Body of pancreas (tissue), 4 donors: ENCODE data around the gene ACSBG1. TPM values are rescaled to one million over a fixed set of nuclear protein-coding genes. Genes with fewer than 3 reads are reported as not detected.

Source experiments
- ATAC-seq: fragments of 150-250 bp; one replicate; pipeline ENCODE4 v1.9.1; 2016
- DNase-seq, 4 donors: peaks; one replicate each; pipeline ENCODE4 v3.0.0-alpha.2; 2019
- H3K27ac ChIP-seq, 4 donors: fragments of 200-600 bp; sonication (generic); 1 replicate in 3 of 4; 2 replicates in 1 of 4; pipeline versions ENCODE4 v1.5.1 to v1.6.1; 2016 to 2019; ENCODE audit warnings: mild to moderate bottlenecking in 1 of 4, mixed read lengths in 1 of 4, moderate library complexity in 1 of 4
- H3K27me3 ChIP-seq, 2 donors: fragments of 200-600 bp; sonication (generic); one replicate each; pipeline ENCODE4 v1.6.0; 2016; ENCODE audit warnings: mild to moderate bottlenecking in 1 of 2
- H3K36me3 ChIP-seq, 2 donors: fragments of 200-600 bp; sonication (generic); replicated peaks in 1 of 2; 2 replicates each; pipeline ENCODE4 v1.5.1; 2016; ENCODE audit warnings: low read depth in 2 of 2; ENCODE audit not compliant: insufficient read depth in 1 of 2
- H3K4me1 ChIP-seq: fragments of 200-600 bp; sonication (generic); one replicate; pipeline ENCODE4 v1.6.0; 2016
- H3K4me3 ChIP-seq, 2 donors: fragments of 200-600 bp; sonication (generic); 1 replicate in 1 of 2; 2 replicates in 1 of 2; pipeline ENCODE4 v1.5.1; 2016 to 2019
- H3K9me3 ChIP-seq, 3 donors: fragments of 200-600 bp; sonication (generic); 1 replicate in 2 of 3; 2 replicates in 1 of 3; pipeline ENCODE4 v1.5.1; 2016
- CTCF ChIP-seq, 7 experiments: fragments of 450-650 bp in 4 of 7; fragments of 200-600 bp in 3 of 7; sonication (generic) in 3 of 7; IDR thresholded peaks; one replicate each; pipeline ENCODE4 v1.5.1; 2016 to 2019; ENCODE audit warnings: antibody characterized with exemption in 7 of 7
- POLR2A ChIP-seq, 3 donors: fragments of 450-650 bp; IDR thresholded peaks; one replicate each; pipeline ENCODE4 v1.6.1; 2016; ENCODE audit warnings: antibody characterized with exemption in 3 of 3, mild to moderate bottlenecking in 2 of 3
- WGBS, 2 donors: methylation state at CpG; one replicate each; pipeline ENCODE4 v1.1.5; 2017; 5-methylcytosine and 5-hydroxymethylcytosine counted together
- intact Hi-C: fragments of 100-400 bp; cut with DNase I; formaldehyde crosslinking; loops from one replicate; pipeline ENCODE4 v1.15.1; 2023
- total RNA-seq, 2 donors: library from RNA; depleted of rRNA; stranded (reverse); fragments of >200 nt; gene quantifications; one replicate each; pipeline ENCODE4 v1.1.0, GENCODE V29; 2016

The ACSBG1 gene
- total RNA-seq, 2 donors from 2014 or later: not detected

DNA sequence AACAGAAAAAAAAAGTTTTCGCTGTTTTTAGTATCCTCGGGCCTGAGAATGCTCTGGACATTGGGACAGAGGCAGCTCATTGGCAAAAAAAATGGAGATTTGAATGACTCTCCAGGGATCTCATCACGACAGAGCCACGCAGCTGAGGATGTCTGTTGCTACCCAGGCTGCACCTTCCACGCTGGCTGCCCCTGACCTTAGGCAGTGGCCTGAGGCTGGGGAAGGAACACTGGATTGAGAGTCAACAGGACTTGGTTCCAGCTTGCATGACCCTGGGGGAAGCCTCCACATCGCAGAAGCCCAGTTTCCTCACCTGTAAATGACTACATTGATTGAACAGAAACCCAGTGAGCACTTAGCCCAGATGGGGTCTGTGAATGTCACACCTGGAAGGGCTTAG is 8.7 kb upstream of the ACSBG1 start:
- H3K27me3 ChIP-seq: no peaks in the 10 kb centered on the region
- H3K36me3 ChIP-seq: no peaks in the 10 kb centered on the region
- H3K4me3 ChIP-seq: no peak overlapping the region
- H3K4me1 ChIP-seq: peaks cover 7% of the 10 kb centered on the region
- intact Hi-C loops: loop anchor here (2.0 to 5.0 kb wide), 2 partner anchors 66 to 130 kb away; no protein-coding TSS in a partner anchor
- ATAC-seq (no peak), DNase-seq (no peak)
- TF ChIP-seq POLR2A (IDR thresholded peaks at IDR 0.05): no peak
- no peak overlapping the region for H3K27ac ChIP-seq
- H3K9me3 ChIP-seq: no peaks in the 10 kb centered on the region
- 83% methylated on average over 5 to 6 of the region's 6 CpGs for WGBS, 2 donors

DNA sequence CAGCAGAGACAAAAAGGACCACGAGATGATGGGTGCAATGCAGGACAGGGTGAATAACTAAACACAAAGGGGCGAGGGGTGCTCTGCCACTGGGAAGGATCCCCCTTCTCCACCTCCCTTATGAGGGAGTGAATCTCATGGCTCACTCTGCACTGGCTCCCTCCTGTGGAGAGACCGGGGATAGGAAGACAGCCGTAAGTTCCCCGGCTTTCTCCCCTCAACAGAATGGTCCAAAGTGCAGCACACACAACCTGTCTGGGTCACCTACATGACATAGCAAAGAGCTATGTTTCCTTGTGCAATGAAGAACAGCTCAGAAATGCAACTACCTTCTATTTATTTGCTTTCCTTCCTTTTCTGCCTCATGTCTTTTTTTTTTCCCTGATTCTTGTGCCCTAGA is 7.8 kb upstream of the ACSBG1 start:
- no peaks in the 10 kb centered on the region for H3K27me3 ChIP-seq
- no peak overlapping the region for H3K4me3 ChIP-seq
- H3K36me3 ChIP-seq: no peaks in the 10 kb centered on the region
- H3K27ac ChIP-seq: no peak overlapping the region
- WGBS, 2 donors: 50 to 75% methylated on average over 5 of the region's 5 CpGs
- intact Hi-C loops: loop anchor here (2.0 to 5.0 kb wide), 2 partner anchors 65 to 129 kb away; no protein-coding TSS in a partner anchor
- peak in 1 of 7 experiments; percentile 3 for TF ChIP-seq CTCF (IDR thresholded peaks at IDR 0.05)
- TF ChIP-seq POLR2A (IDR thresholded peaks at IDR 0.05): no peak
- H3K9me3 ChIP-seq: no peaks in the 10 kb centered on the region
- ATAC-seq: no peak
- no peak for DNase-seq
- H3K4me1 ChIP-seq: peaks cover 7% of the 10 kb centered on the region

DNA sequence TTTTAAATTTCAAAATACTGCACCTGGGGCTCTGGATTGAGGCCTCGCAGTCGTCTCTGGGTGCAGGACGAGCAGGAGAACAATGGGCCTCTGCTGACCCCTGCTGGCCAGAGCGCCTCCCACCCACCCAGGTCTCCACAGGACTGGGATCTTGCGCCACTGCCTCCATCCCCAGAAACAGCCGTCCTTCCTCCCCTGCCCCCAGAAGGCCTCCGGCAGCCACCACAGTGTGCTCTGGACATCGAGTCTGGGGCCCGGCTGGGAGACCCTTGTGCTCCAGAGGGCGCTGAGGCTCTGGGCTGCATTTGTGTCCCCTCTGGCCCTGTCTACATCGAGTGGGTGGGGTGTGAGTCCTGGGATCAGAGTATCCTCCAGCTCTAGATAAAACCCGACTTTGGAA is 6.7 kb upstream of the ACSBG1 start:
- ATAC-seq: peak; percentile 95
- H3K27ac ChIP-seq: no peak overlapping the region
- no peaks in the 10 kb centered on the region for H3K36me3 ChIP-seq
- WGBS, 2 donors: 0 to 8% methylated on average over 5 to 12 of the region's 12 CpGs
- H3K27me3 ChIP-seq: no peaks in the 10 kb centered on the region
- intact Hi-C loops: loop anchor here (5.0 kb wide), 1 partner anchor 64 kb away; no protein-coding TSS in a partner anchor
- DNase-seq: peak; percentile 89 to 94 (median 91)
- H3K9me3 ChIP-seq: no peaks in the 10 kb centered on the region
- TF ChIP-seq CTCF (IDR thresholded peaks at IDR 0.05) (peak; percentile 73 to 91 (median 89)), POLR2A (IDR thresholded peaks at IDR 0.05) (no peak)
- H3K4me1 ChIP-seq: peaks cover 7% of the 10 kb centered on the region
- no peak overlapping the region for H3K4me3 ChIP-seq

DNA sequence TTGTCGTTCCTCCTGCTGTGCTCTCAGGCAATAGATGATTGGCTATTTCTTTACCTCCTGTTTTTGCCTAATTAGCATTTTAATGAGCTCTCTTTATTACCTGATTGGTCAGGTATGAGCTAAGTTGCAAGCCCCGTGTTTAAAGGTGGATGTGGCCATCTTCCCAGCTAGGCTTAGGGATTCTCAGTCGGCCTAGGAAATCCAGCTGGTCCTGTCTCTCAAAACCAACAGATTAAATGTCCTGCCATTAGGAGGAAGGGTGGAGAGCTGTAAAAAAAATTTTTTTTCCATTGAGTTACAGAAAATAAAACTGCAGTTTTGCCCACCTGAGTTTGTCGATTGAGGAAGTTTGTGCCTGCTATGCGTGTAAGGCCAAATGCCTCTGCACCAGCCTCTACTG is 5.4 kb upstream of the ACSBG1 start:
- H3K4me1 ChIP-seq: peaks cover 7% of the 10 kb centered on the region
- no peak overlapping the region for H3K4me3 ChIP-seq
- 84 to 87% methylated on average over 5 of the region's 5 CpGs for WGBS, 2 donors
- no peak overlapping the region for H3K27ac ChIP-seq
- H3K36me3 ChIP-seq: no peaks in the 10 kb centered on the region
- intact Hi-C loops: loop anchor here (5.0 kb wide), 1 partner anchor 63 kb away; no protein-coding TSS in a partner anchor
- H3K27me3 ChIP-seq: no peaks in the 10 kb centered on the region
- TF ChIP-seq CTCF (IDR thresholded peaks at IDR 0.05) (no peak), POLR2A (IDR thresholded peaks at IDR 0.05) (no peak)
- no peak for ATAC-seq
- DNase-seq: no peak
- H3K9me3 ChIP-seq: no peaks in the 10 kb centered on the region

- 73 to 78% methylated on average over 6 of the region's 6 CpGs for WGBS, 2 donors
- TF ChIP-seq CTCF (IDR thresholded peaks at IDR 0.05) (no peak), POLR2A (IDR thresholded peaks at IDR 0.05) (no peak)
- DNase-seq (no peak), ATAC-seq (no peak)
- Histone ChIP-seq H3K4me1 (no peaks in the 10 kb centered on the region), H3K27me3 (no peaks in the 10 kb centered on the region), H3K36me3 (no peaks in the 10 kb centered on the region), H3K27ac (no peak overlapping the region), H3K9me3 (no peaks in the 10 kb centered on the region), H3K4me3 (no peak overlapping the region)
- intact Hi-C loops: no loop called here
Observed at GRCh38 chr15:78237146-78237545, 2.8 kb upstream of the ACSBG1 start.
